Measurements from ENCODE around the gene SEMA4B.

Gene SEMA4B

DNA sequence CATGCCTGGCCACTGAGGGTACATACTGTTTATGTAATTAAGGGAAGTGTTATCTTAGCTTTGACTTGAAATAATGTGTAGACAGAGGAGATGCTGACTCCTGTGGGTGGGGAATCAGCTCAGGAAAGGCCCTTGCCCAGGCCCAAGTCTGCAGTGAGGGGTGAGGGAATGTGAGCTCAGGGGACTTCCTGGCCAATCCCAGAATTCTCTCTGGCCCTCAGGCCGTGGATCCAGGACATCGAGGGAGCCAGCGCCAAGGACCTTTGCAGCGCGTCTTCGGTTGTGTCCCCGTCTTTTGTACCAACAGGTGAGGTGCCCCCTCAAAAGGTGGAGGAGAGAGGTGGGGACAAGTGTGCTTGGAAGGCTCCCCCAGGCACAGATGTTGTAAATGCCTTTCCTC is 26.2 kb downstream of the SEMA4B start:
- Histone ChIP-seq H4K20me1 (ENCODE audit: low read depth, low read length) (no peaks in the 10 kb centered on the region), H3K4me2 (ENCODE audit: low read depth, low read length, poor library complexity, severe bottlenecking) (no peak overlapping the region), H3K9me3 (ENCODE audit: insufficient read depth, low read length) (no peaks in the 10 kb centered on the region), H3F3A (ENCODE audit: insufficient read depth) (no peaks in the 10 kb centered on the region), H3K9me2 (replicated peaks; ENCODE audit: insufficient read depth, low read length) (no peaks in the 10 kb centered on the region), H3K79me2 (ENCODE audit: insufficient read depth, low read length) (no peaks in the 10 kb centered on the region), H3K36me3 (ENCODE audit: low read length) (no peaks in the 10 kb centered on the region), H3K4me3 (ENCODE audit: insufficient read depth, low read length, poor library complexity, severe bottlenecking) (no peak overlapping the region), H3K27ac (ENCODE audit: low read depth, low read length) (no peak overlapping the region), H2AFZ (ENCODE audit: low read depth, low read length, severe bottlenecking) (no peak overlapping the region), H3K9ac (ENCODE audit: low read length) (no peak overlapping the region), H3K27me3 (ENCODE audit: low read length) (no peaks in the 10 kb centered on the region)
- TF ChIP-seq EZH2phosphoT487 (conservative IDR thresholded peaks at IDR 0.05; ENCODE audit: low read length): no peak
- TF ChIP-seq, protein P1, sequence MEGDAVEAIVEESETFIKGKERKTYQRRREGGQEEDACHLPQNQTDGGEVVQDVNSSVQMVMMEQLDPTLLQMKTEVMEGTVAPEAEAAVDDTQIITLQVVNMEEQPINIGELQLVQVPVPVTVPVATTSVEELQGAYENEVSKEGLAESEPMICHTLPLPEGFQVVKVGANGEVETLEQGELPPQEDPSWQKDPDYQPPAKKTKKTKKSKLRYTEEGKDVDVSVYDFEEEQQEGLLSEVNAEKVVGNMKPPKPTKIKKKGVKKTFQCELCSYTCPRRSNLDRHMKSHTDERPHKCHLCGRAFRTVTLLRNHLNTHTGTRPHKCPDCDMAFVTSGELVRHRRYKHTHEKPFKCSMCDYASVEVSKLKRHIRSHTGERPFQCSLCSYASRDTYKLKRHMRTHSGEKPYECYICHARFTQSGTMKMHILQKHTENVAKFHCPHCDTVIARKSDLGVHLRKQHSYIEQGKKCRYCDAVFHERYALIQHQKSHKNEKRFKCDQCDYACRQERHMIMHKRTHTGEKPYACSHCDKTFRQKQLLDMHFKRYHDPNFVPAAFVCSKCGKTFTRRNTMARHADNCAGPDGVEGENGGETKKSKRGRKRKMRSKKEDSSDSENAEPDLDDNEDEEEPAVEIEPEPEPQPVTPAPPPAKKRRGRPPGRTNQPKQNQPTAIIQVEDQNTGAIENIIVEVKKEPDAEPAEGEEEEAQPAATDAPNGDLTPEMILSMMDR (IDR thresholded peaks at IDR 0.05; ENCODE audit: insufficient read depth, low read length, poor library complexity, severe bottlenecking): no peak

DNA sequence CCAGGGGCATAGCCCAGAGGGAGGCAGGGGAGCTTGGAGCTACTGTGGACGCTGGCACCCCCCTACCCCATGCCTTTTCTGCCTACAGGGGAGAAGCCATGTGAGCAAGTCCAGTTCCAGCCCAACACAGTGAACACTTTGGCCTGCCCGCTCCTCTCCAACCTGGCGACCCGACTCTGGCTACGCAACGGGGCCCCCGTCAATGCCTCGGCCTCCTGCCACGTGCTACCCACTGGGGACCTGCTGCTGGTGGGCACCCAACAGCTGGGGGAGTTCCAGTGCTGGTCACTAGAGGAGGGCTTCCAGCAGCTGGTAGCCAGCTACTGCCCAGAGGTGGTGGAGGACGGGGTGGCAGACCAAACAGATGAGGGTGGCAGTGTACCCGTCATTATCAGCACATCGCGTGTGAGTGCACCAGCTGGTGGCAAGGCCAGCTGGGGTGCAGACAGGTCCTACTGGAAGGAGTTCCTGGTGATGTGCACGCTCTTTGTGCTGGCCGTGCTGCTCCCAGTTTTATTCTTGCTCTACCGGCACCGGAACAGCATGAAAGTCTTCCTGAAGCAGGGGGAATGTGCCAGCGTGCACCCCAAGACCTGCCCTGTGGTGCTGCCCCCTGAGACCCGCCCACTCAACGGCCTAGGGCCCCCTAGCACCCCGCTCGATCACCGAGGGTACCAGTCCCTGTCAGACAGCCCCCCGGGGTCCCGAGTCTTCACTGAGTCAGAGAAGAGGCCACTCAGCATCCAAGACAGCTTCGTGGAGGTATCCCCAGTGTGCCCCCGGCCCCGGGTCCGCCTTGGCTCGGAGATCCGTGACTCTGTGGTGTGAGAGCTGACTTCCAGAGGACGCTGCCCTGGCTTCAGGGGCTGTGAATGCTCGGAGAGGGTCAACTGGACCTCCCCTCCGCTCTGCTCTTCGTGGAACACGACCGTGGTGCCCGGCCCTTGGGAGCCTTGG is 27.0 kb downstream of the SEMA4B start:
- H3K9me2 ChIP-seq (replicated peaks; ENCODE audit: insufficient read depth, low read length): no peaks in the 10 kb centered on the region
- TF ChIP-seq, protein P1 (IDR thresholded peaks at IDR 0.05; ENCODE audit: insufficient read depth, low read length, poor library complexity, severe bottlenecking): no peak
- no peak for TF ChIP-seq EZH2phosphoT487 (conservative IDR thresholded peaks at IDR 0.05; ENCODE audit: low read length)
- H4K20me1 ChIP-seq (ENCODE audit: low read depth, low read length): no peaks in the 10 kb centered on the region
- no peak overlapping the region for H3K9ac ChIP-seq (ENCODE audit: low read length)
- H3K4me2 ChIP-seq (ENCODE audit: low read depth, low read length, poor library complexity, severe bottlenecking): no peak overlapping the region
- no peaks in the 10 kb centered on the region for H3K27me3 ChIP-seq (ENCODE audit: low read length)
- no peaks in the 10 kb centered on the region for H3K79me2 ChIP-seq (ENCODE audit: insufficient read depth, low read length)
- no peak overlapping the region for H2AFZ ChIP-seq (ENCODE audit: low read depth, low read length, severe bottlenecking)
- H3K4me3 ChIP-seq (ENCODE audit: insufficient read depth, low read length, poor library complexity, severe bottlenecking): no peak overlapping the region
- H3K27ac ChIP-seq (ENCODE audit: low read depth, low read length): no peak overlapping the region
- no peaks in the 10 kb centered on the region for H3F3A ChIP-seq (ENCODE audit: insufficient read depth)
- no peaks in the 10 kb centered on the region for H3K9me3 ChIP-seq (ENCODE audit: insufficient read depth, low read length)
- H3K36me3 ChIP-seq (ENCODE audit: low read length): no peaks in the 10 kb centered on the region

DNA sequence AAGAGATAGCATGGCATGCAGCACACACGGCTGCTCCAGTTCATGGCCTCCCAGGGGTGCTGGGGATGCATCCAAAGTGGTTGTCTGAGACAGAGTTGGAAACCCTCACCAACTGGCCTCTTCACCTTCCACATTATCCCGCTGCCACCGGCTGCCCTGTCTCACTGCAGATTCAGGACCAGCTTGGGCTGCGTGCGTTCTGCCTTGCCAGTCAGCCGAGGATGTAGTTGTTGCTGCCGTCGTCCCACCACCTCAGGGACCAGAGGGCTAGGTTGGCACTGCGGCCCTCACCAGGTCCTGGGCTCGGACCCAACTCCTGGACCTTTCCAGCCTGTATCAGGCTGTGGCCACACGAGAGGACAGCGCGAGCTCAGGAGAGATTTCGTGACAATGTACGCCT is 27.8 kb downstream of the SEMA4B start:
- no peak overlapping the region for H3K9ac ChIP-seq (ENCODE audit: low read length)
- no peaks in the 10 kb centered on the region for H3K27me3 ChIP-seq (ENCODE audit: low read length)
- TF ChIP-seq, protein P1 (IDR thresholded peaks at IDR 0.05; ENCODE audit: insufficient read depth, low read length, poor library complexity, severe bottlenecking): no peak
- TF ChIP-seq EZH2phosphoT487 (conservative IDR thresholded peaks at IDR 0.05; ENCODE audit: low read length): no peak
- H3K4me3 ChIP-seq (ENCODE audit: insufficient read depth, low read length, poor library complexity, severe bottlenecking): no peak overlapping the region
- H3K79me2 ChIP-seq (ENCODE audit: insufficient read depth, low read length): no peaks in the 10 kb centered on the region
- H3K4me2 ChIP-seq (ENCODE audit: low read depth, low read length, poor library complexity, severe bottlenecking): no peak overlapping the region
- no peaks in the 10 kb centered on the region for H3K9me3 ChIP-seq (ENCODE audit: insufficient read depth, low read length)
- no peaks in the 10 kb centered on the region for H3K9me2 ChIP-seq (replicated peaks; ENCODE audit: insufficient read depth, low read length)
- no peak overlapping the region for H2AFZ ChIP-seq (ENCODE audit: low read depth, low read length, severe bottlenecking)
- H4K20me1 ChIP-seq (ENCODE audit: low read depth, low read length): no peaks in the 10 kb centered on the region
- no peaks in the 10 kb centered on the region for H3K36me3 ChIP-seq (ENCODE audit: low read length)
- no peak overlapping the region for H3K27ac ChIP-seq (ENCODE audit: low read depth, low read length)
- no peaks in the 10 kb centered on the region for H3F3A ChIP-seq (ENCODE audit: insufficient read depth)
